ENCODE results near the gene HPS1.

HPS1 gene

GRCh38 chr10:98417973-98418664 lies 28.6 kb downstream of the HPS1 start:
- H3K27me3 ChIP-seq (replicated peaks in 2 of 5; ENCODE audit: control insufficient read depth in 4 of 5, insufficient read depth in 5 of 5, low read length in 4 of 5), result no peaks in the 10 kb centered on the region
- ChIA-PET POLR2A (no interaction called here), CTCF (no interaction called here)
- WGBS (ENCODE audit: insufficient coverage), result 98% methylated on average over 20 of the region's 21 CpGs
- H3K9me3 ChIP-seq (ENCODE audit: control extremely low read depth in 1 of 5, control insufficient read depth in 4 of 5, insufficient read depth in 2 of 5, low read depth in 1 of 5, low read length in 4 of 5), result no peaks in the 10 kb centered on the region
- H3K36me3 ChIP-seq (ENCODE audit: control insufficient read depth in 4 of 4, insufficient read depth in 4 of 4, low read length in 3 of 4), result peaks cover 10 to 58% (median 40%) of the 10 kb centered on the region in 4 experiments
- DNase-seq, result no peak
- H3K4me3 ChIP-seq (ENCODE audit: control insufficient read depth in 1 of 7, extremely low read depth in 1 of 7, insufficient read depth in 4 of 7, low read depth in 2 of 7, low read length in 6 of 7), result no peak overlapping the region
- H3K4me1 ChIP-seq (ENCODE audit: control extremely low read depth in 1 of 4, control insufficient read depth in 4 of 4, insufficient read depth in 4 of 4, low read length in 3 of 4), result peaks cover 0 to 12% (median 11%) of the 10 kb centered on the region in 4 experiments
- H3K27ac ChIP-seq (ENCODE audit: insufficient read depth in 1 of 2, low read depth in 1 of 2, low read length in 2 of 2, poor library complexity in 1 of 2, severe bottlenecking in 2 of 2), result no peak overlapping the region

GRCh38 chr10:98417481-98417959 lies 29.2 kb downstream of the HPS1 start:
- no peak overlapping the region for H3K4me3 ChIP-seq (ENCODE audit: control insufficient read depth in 1 of 7, extremely low read depth in 1 of 7, insufficient read depth in 4 of 7, low read depth in 2 of 7, low read length in 6 of 7)
- no peak overlapping the region for H3K27ac ChIP-seq (ENCODE audit: insufficient read depth in 1 of 2, low read depth in 1 of 2, low read length in 2 of 2, poor library complexity in 1 of 2, severe bottlenecking in 2 of 2)
- peaks cover 0 to 12% (median 11%) of the 10 kb centered on the region in 4 experiments for H3K4me1 ChIP-seq (ENCODE audit: control extremely low read depth in 1 of 4, control insufficient read depth in 4 of 4, insufficient read depth in 4 of 4, low read length in 3 of 4)
- 98% methylated on average over 17 of the region's 19 CpGs for WGBS (ENCODE audit: insufficient coverage)
- ChIA-PET CTCF (no interaction called here), POLR2A (no interaction called here)
- H3K36me3 ChIP-seq (ENCODE audit: control insufficient read depth in 4 of 4, insufficient read depth in 4 of 4, low read length in 3 of 4), result peaks cover 10 to 52% (median 35%) of the 10 kb centered on the region in 4 experiments
- no peak for DNase-seq
- H3K27me3 ChIP-seq (replicated peaks in 2 of 5; ENCODE audit: control insufficient read depth in 4 of 5, insufficient read depth in 5 of 5, low read length in 4 of 5), result no peaks in the 10 kb centered on the region
- no peaks in the 10 kb centered on the region for H3K9me3 ChIP-seq (ENCODE audit: control extremely low read depth in 1 of 5, control insufficient read depth in 4 of 5, insufficient read depth in 2 of 5, low read depth in 1 of 5, low read length in 4 of 5)

- 96% methylated on average over 14 of the region's 18 CpGs for WGBS (ENCODE audit: insufficient coverage)
- no peaks in the 10 kb centered on the region for H3K27me3 ChIP-seq (replicated peaks in 2 of 5; ENCODE audit: control insufficient read depth in 4 of 5, insufficient read depth in 5 of 5, low read length in 4 of 5)
- CTCF ChIA-PET, result interaction anchor here (2.7 kb wide), 1 partner anchor 9 kb away, joined by 9 read pairs; no protein-coding TSS in a partner anchor
- H3K27ac ChIP-seq (ENCODE audit: insufficient read depth in 1 of 2, low read depth in 1 of 2, low read length in 2 of 2, poor library complexity in 1 of 2, severe bottlenecking in 2 of 2), result no peak overlapping the region
- H3K4me3 ChIP-seq (ENCODE audit: control insufficient read depth in 1 of 7, extremely low read depth in 1 of 7, insufficient read depth in 4 of 7, low read depth in 2 of 7, low read length in 6 of 7), result no peak overlapping the region
- H3K36me3 ChIP-seq (ENCODE audit: control insufficient read depth in 4 of 4, insufficient read depth in 4 of 4, low read length in 3 of 4), result peaks cover 10 to 48% (median 34%) of the 10 kb centered on the region in 4 experiments
- POLR2A ChIA-PET, result no interaction called here
- DNase-seq, result peak in 2 of 3 donors; percentile 2 to 12
- H3K4me1 ChIP-seq (ENCODE audit: control extremely low read depth in 1 of 4, control insufficient read depth in 4 of 4, insufficient read depth in 4 of 4, low read length in 3 of 4), result peaks cover 0 to 12% (median 11%) of the 10 kb centered on the region in 4 experiments
- H3K9me3 ChIP-seq (ENCODE audit: control extremely low read depth in 1 of 5, control insufficient read depth in 4 of 5, insufficient read depth in 2 of 5, low read depth in 1 of 5, low read length in 4 of 5), result no peaks in the 10 kb centered on the region
Observed at GRCh38 chr10:98416606-98417388, 29.9 kb downstream of the HPS1 start.

GRCh38 chr10:98415731-98416119 lies 31.0 kb downstream of the HPS1 start:
- POLR2A ChIA-PET, result no interaction called here
- Histone ChIP-seq H3K4me1 (ENCODE audit: control extremely low read depth in 1 of 4, control insufficient read depth in 4 of 4, insufficient read depth in 4 of 4, low read length in 3 of 4) (peaks cover 0 to 12% (median 11%) of the 10 kb centered on the region in 4 experiments), H3K4me3 (ENCODE audit: control insufficient read depth in 1 of 7, extremely low read depth in 1 of 7, insufficient read depth in 4 of 7, low read depth in 2 of 7, low read length in 6 of 7) (no peak overlapping the region), H3K27me3 (replicated peaks in 2 of 5; ENCODE audit: control insufficient read depth in 4 of 5, insufficient read depth in 5 of 5, low read length in 4 of 5) (no peaks in the 10 kb centered on the region), H3K27ac (ENCODE audit: insufficient read depth in 1 of 2, low read depth in 1 of 2, low read length in 2 of 2, poor library complexity in 1 of 2, severe bottlenecking in 2 of 2) (no peak overlapping the region), H3K36me3 (ENCODE audit: control insufficient read depth in 4 of 4, insufficient read depth in 4 of 4, low read length in 3 of 4) (peaks cover 10 to 42% (median 30%) of the 10 kb centered on the region in 4 experiments), H3K9me3 (ENCODE audit: control extremely low read depth in 1 of 5, control insufficient read depth in 4 of 5, insufficient read depth in 2 of 5, low read depth in 1 of 5, low read length in 4 of 5) (no peaks in the 10 kb centered on the region)
- no peak for DNase-seq
- WGBS (ENCODE audit: insufficient coverage), result 85% methylated on average over 4 of the region's 8 CpGs
- CTCF ChIA-PET, result interaction anchor here (0.6 to 2.7 kb wide), 2 partner anchors 10 to 84 kb away, joined by 3 to 9 read pairs; no protein-coding TSS in a partner anchor

GRCh38 chr10:98414932-98415730 lies 31.6 kb downstream of the HPS1 start, which contains the start of gene PYROXD2:
Gene PYROXD2, minus strand, starts transcription at chr10:98415182. Its CDS starts 47 bp downstream, at chr10:98415135.
- H3K9me3 ChIP-seq (ENCODE audit: control extremely low read depth in 1 of 5, control insufficient read depth in 4 of 5, insufficient read depth in 2 of 5, low read depth in 1 of 5, low read length in 4 of 5), result no peaks in the 10 kb centered on the region
- peak; percentile 75 to 90 (median 88) for DNase-seq
- 58% methylated on average over 18 of the region's 25 CpGs for WGBS (ENCODE audit: insufficient coverage)
- H3K4me1 ChIP-seq (ENCODE audit: control extremely low read depth in 1 of 4, control insufficient read depth in 4 of 4, insufficient read depth in 4 of 4, low read length in 3 of 4), result peaks cover 0 to 12% (median 11%) of the 10 kb centered on the region in 4 experiments
- POLR2A ChIA-PET, result no interaction called here
- peak within 1 kb of the TSS; percentile 28 to 87 (median 71) for H3K4me3 ChIP-seq (ENCODE audit: control insufficient read depth in 1 of 7, extremely low read depth in 1 of 7, insufficient read depth in 4 of 7, low read depth in 2 of 7, low read length in 6 of 7)
- H3K36me3 ChIP-seq (ENCODE audit: control insufficient read depth in 4 of 4, insufficient read depth in 4 of 4, low read length in 3 of 4), result peaks cover 10 to 39% (median 28%) of the 10 kb centered on the region in 4 experiments
- peak within 1 kb of the TSS; percentile 13 to 63 for H3K27ac ChIP-seq (ENCODE audit: insufficient read depth in 1 of 2, low read depth in 1 of 2, low read length in 2 of 2, poor library complexity in 1 of 2, severe bottlenecking in 2 of 2)
- CTCF ChIA-PET, result interaction anchor here (0.6 to 2.7 kb wide), 4 partner anchors 11 to 171 kb away, joined by 3 to 9 read pairs (median 3); no protein-coding TSS in a partner anchor
- H3K27me3 ChIP-seq (replicated peaks in 2 of 5; ENCODE audit: control insufficient read depth in 4 of 5, insufficient read depth in 5 of 5, low read length in 4 of 5), result no peaks in the 10 kb centered on the region

GRCh38 chr10:98414578-98414931 lies 32.2 kb downstream of the HPS1 start:
- no peak for DNase-seq
- peak overlapping the region; percentile 28 to 87 (median 71) for H3K4me3 ChIP-seq (ENCODE audit: control insufficient read depth in 1 of 7, extremely low read depth in 1 of 7, insufficient read depth in 4 of 7, low read depth in 2 of 7, low read length in 6 of 7)
- H3K27ac ChIP-seq (ENCODE audit: insufficient read depth in 1 of 2, low read depth in 1 of 2, low read length in 2 of 2, poor library complexity in 1 of 2, severe bottlenecking in 2 of 2), result peak overlapping the region; percentile 13 to 63
- H3K27me3 ChIP-seq (replicated peaks in 2 of 5; ENCODE audit: control insufficient read depth in 4 of 5, insufficient read depth in 5 of 5, low read length in 4 of 5), result no peaks in the 10 kb centered on the region
- CTCF ChIA-PET, result interaction anchor here (1.0 to 2.7 kb wide), 2 partner anchors 11 to 170 kb away, joined by 3 to 9 read pairs; no protein-coding TSS in a partner anchor
- WGBS (ENCODE audit: insufficient coverage), result 100% methylated on average over 1 of the region's 3 CpGs
- H3K36me3 ChIP-seq (ENCODE audit: control insufficient read depth in 4 of 4, insufficient read depth in 4 of 4, low read length in 3 of 4), result peaks cover 6 to 33% (median 23%) of the 10 kb centered on the region in 4 experiments
- no peaks in the 10 kb centered on the region for H3K9me3 ChIP-seq (ENCODE audit: control extremely low read depth in 1 of 5, control insufficient read depth in 4 of 5, insufficient read depth in 2 of 5, low read depth in 1 of 5, low read length in 4 of 5)
- H3K4me1 ChIP-seq (ENCODE audit: control extremely low read depth in 1 of 4, control insufficient read depth in 4 of 4, insufficient read depth in 4 of 4, low read length in 3 of 4), result peaks cover 0 to 12% (median 11%) of the 10 kb centered on the region in 4 experiments
- POLR2A ChIA-PET, result no interaction called here

Measured in common myeloid progenitor, CD34-positive (primary cell).